ENCODE results near the gene UCHL5. TPM values are rescaled to one million over a fixed set of nuclear protein-coding genes. Genes with fewer than 3 reads are reported as not detected.
A peak's percentile ranks its signal among the peaks of the same experiment; 100 is the strongest.
"Not testable (repeated sequence)": the region's sequence is repeated elsewhere in the genome, so short reads cannot be mapped to it uniquely, and the experiment has no call there.

UCHL5 gene
- total RNA-seq, 1 experiment from 2014 or later, result 25.6 TPM

DNA sequence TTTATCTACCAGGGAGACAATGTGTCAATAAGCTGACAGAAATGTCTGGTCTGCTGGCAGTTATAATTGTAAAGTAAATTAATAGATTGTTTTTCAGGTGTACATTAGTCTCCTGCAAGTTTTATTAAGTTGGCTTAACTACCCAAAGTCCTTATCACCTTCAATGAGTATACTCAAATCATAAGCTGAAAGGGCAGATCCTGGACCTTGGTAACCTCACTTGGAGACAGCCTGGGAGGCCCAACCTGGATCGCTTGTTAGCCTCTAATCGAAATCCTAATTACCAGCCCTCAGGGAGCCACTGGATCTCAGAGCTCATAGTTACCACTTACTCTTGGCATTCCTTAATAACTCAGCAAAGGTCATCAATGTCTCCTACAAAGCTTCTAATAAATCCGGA lies 49.7 kb downstream of the UCHL5 start:
- DNase-seq (ENCODE audit: low spot score), result no peak

DNA sequence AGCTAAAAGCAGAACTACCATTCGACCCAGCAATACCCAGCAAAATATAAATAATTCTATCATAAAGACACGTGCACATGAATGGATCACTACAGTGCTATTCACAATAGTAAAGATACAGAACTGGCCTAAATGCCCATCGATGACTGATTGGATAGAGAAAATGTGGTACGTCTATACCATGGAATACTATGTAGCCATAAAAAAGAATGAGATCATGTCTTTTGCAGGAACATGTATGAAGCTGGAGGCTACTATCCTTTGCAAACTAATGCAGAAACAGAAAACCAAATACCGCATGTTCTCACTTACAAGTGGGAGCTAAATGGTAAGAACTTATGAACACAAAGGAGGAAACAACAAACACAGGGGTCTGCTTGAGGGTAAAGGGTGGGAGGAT lies 53.4 kb downstream of the UCHL5 start:
- no peak for DNase-seq (ENCODE audit: low spot score)

DNA sequence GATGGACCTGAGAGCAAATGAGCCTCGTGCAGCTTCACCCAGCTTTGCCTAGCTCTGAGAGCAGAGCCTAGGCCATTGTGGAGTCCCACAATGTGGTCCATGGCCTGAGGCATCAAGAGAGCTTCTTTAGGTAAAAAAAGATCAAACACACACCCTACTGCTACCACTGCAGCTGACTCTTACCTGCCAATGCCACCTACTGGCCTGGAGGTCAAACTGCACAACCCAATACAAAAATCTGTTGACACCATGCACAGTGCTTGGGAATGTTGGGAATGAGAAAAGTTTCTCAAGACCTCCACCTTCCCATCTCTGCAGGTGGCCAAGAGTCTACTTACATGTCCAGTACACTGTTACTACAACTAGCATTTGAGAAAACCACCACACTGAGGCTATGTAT lies 60.6 kb downstream of the UCHL5 start:
- no peak for DNase-seq (ENCODE audit: low spot score)

DNA sequence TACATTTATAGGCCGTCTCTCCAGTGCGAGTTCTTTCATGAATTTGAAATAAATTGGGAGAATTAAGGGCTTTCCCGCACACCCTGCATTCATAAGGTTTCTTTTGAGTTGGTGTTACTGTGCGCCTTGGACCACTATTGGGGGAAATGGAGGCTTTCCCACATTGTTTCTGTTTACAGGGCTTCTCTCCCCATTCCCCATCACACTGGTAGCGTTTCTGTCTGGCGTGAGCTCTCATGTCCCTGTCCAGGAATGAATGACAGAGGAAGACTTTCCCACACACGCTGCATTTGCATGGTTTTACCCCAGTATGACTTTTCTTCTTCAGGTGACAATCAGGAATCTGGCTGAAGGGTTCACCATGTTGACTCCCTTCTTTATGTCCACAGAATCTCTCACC lies 65.0 kb downstream of the UCHL5 start:
- no peak for DNase-seq (ENCODE audit: low spot score)

DNA sequence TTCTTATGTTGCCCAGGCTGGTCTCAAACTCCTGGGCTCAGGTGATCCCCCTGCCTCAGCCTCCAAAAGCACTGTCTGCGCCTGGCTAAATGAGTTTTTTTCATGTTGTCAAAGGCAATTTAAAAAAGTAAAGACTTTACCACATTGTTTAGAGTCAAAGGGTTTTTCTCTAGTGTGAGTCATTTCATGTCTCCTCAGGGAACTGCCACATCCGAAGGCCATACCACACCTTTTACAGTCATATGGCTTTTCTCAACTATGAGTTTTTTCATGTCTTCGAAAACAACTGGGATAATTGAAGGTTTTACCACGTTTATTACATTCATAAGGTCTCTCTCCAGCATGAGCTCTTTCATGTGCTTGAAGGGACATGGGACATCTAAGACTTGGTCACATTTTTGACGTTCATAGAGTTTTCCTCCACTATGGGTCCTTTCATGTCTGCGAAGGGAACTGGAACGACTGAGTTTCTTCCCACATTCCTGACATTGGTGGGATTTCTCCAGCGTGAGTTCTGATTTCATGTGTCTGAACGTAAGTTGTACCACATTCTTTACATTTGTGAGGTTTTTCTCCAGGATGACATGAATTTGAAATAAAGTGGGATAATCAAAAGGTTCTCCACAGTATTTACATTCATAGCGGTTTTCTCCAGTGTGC lies 65.6 kb downstream of the UCHL5 start:
- DNase-seq (ENCODE audit: low spot score), result peak; percentile 77

DNA sequence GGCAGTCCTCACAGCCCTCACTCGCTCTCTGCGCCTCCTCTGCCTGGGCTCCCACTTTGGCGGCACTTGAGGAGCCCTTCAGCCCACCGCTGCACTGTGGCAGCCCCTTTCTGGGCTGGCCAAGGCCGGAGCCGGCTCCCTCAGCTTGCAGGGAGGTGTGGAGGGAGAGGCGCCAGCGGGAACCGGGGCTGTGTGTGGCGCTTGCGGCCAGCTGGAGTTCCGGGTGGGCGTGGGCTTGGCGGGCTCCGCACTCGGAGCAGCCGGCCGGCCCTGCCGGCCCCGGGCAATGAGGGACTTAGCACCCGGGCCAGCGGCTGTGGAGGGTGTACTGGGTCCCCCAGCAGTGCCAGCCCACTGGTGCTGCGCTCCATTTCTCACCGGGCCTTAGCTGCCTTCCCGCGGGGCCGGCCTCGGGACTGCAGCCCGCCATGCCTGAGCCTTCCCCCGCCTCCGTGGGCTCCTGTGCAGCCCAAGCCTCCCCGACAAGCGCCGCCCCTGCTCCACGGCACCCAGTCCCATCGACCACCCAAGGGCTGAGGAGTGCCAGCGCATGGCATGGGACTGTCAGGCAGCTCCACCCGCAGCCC lies 72.3 kb downstream of the UCHL5 start:
- DNase-seq (ENCODE audit: low spot score), result not testable (repeated sequence)

DNA sequence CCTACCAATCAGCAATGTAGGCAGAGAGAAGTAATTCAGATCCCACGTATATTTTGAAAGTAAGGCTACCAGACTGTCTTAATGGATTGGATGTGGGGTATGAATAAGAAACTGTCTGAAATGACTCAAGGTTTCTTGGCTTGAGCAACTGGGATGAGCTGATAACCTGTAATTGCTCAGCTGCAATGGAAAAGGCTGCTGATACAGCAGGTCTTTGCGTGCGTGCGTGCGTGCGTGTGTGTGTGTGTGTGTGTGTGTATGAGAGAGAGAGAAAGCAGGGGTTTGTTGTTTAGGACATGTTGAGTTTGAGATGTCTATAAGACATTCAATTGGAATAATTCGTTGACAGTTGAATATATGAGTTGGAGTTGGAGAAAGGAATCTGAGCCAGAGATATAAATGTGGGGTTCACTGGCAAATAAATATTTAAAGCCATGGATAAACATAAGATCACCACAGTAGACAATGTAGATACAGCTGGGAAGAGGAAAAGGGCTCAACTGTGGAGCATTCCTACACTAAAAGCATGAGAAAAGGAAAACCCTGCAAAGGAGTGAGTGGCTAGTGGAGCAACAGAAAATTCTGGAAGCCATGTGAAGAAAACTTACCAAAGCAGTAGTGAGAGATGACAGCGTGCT lies 72.9 kb downstream of the UCHL5 start:
- DNase-seq (ENCODE audit: low spot score), result no peak

DNA sequence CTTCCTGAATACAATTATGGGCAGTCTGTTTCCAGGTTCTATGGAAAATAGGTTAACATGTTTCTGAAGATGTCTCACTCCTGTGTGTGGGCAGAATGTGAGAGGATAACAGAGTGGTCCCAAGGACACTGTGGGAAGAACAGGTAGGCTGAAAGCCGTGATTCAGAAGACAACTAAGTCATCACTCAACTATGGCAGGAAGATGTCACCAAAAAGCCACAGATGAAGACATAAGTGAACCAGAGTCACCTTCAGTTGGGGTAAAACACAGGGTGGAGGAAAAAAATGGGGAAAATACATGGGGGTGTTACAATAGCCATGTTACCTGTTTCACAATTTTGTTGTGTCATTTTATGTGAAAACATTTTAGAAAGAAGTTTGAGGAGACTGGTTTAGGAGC lies 75.1 kb downstream of the UCHL5 start:
- DNase-seq (ENCODE audit: low spot score), result no peak

DNA sequence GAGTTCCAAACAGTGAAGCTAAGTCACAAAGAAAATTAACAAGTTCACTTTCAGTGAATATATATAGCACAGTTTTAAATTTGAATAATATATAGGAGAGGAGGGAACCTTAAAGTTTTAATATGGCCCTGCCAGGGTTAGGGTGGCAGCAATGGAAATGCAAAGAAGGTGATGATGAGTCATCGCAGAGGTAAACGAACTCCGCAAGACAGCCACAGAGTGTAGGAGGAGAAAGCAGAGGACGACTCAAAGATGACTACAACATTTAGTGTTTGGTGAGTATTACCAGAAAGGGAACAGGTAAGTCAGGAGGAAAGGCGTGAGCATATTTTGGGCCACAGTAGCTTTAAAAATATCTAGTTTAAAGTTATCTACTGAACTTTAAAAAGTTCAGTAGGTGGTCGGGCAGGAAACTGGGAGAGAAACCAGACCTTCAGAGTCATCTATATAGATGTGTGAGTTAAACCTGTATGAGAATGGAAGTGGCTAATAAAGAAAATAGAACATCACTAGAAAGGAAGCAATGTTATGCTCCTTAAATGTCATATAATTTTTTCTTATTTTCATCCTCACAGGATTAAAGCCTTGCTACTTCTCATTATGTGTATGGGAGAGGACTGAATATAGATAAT lies 75.7 kb downstream of the UCHL5 start:
- DNase-seq (ENCODE audit: low spot score), result no peak

DNA sequence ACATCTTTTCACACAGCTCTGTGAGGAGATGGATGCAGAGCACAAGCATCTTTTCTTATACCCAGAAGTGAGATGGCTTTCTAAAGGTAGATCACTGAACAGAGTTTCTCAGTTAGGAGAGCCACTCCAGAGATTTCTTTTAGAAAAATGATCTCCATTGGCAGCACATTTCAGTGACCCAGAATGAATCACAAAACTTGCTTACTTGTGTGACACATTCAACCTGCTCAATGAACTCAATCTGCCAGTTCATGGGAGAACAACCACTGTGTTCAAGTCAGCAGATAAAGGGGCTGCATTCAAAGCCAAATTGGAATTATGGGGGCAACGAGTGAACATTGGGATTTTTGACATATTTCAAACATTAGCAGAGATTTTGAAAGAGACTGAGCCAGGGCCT lies 78.3 kb downstream of the UCHL5 start:
- DNase-seq (ENCODE audit: low spot score), result no peak

DNA sequence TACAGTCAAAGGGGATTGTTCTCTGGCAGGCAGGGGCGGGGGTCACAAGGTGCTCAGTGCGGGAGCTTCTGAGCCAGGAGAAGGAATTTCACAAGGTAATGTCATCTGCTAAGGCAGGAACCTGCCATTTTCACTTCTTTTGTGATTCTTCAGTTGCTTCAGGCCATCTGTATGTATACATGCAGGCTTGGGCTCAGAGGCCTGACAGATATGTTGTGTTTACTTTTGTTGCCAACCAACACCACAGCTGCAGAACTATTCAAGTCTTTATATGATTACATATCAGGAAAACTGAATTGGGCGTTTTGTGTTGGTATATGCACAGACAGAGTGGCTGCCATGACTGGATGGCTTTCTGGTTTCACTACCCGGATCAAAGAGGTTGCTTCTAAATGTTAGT lies 78.8 kb downstream of the UCHL5 start:
- not testable (repeated sequence) for DNase-seq (ENCODE audit: low spot score)

DNA sequence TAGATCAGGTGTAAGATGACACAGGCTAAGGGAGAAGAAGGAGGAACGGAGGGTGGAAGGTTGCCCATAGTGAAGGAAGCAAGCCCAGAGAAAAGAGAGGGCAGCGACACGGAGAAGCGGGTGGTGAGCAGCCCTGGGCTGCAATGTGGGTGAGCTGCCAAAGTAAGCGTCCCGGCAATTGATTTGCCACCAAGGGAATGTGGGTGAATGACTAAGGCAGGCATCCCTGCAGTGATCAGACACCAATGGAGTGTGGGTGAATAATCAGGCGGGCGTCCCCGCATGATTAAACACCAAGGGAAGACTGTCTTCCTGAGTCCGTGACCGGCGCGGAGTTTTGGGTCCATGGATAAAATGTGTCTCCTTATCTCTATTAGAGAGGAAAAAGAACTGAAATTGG lies 79.6 kb downstream of the UCHL5 start:
- DNase-seq (ENCODE audit: low spot score), result no peak

DNA sequence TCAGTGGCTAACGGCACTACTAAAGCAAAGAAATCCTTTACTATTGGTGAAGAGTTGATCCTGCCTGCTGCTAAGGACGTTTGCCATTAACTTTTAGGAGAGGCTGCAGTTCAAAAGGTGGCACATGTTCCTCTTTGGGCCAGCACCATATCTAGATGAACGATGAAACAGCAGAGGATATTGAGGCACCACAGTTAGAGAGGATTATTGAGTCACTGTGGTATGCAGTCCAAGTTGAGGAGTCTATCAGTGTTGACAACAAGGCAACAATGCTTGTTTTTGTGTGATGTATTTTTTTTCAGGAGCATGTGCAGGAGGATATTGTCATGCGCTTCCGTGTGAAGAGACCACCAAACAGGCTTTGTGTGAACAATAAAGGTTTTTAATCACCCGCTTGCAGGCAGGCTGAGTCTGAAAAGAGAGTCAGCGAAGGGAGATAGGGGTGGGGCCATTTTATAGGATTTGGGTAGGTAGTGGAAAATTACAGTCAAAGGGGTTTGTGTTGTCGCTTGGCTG lies 80.9 kb downstream of the UCHL5 start:
- no peak for DNase-seq (ENCODE audit: low spot score)

DNA sequence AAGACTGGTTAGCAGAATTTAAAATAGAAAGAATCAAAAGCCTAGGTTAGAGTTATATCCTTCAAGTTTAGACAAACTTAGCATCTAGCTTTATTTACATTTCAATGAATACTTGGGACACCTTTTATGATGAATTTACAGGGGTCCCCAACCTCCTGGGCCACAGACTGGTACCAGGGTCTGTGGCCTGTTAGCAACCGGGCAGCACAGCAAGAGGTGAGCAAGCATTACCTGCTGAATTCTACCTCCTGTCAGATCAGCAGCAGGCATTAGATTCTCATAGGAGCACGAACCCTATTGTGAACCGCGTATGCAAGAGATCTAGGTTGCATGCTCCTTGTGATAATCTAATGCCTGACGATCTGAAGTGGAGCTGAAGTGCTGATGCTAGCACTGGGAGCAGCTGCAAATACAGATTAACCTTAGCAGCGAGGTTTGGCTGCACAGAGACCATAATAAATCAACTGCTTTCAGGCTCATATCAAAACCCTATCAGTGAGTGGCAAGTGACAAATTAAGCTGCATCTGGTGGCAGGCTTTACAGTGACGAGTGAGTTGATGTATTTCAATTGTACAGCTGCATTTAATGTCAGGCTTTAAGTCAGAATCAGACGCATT lies 82.0 kb downstream of the UCHL5 start:
- no peak for DNase-seq (ENCODE audit: low spot score)

DNA sequence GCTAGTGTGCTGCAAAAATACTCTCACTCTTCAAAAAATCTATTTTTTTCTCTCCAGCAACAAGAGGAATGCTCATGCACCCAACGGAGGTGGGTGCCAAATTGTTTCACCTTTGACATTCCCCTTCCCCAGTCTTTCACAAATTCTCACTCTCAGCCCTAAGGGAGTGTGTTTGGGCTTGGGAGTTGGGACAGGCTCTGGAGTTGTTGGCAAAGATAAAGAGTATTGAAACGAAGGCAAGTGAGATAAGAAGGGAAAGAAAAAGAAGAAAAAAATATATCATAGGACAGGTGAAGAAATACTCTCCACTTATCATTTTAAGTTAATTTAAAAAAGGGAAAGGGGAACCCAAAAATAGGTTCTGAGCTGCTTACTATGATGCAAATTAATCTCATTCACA lies 82.6 kb downstream of the UCHL5 start:
- no peak for DNase-seq (ENCODE audit: low spot score)

DNA sequence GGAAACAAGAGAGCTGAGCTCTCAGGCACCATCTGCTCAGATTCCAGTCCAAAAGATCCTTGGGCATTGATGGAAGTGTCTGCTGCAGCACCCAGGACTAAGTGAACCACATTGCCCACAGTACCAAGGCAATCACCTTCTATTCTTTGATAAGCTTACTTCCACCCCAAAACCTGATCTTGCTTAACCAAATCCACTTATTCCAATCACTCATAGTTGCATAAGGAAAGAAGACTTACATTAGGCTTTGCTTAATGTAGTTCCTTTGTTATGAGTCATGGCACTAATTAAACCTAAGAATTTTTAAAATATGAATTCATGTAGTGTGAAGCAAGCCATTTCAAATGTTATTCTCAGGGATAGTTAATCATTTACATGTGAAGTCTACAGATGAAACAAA lies 84.5 kb downstream of the UCHL5 start:
- DNase-seq (ENCODE audit: low spot score), result no peak

DNA sequence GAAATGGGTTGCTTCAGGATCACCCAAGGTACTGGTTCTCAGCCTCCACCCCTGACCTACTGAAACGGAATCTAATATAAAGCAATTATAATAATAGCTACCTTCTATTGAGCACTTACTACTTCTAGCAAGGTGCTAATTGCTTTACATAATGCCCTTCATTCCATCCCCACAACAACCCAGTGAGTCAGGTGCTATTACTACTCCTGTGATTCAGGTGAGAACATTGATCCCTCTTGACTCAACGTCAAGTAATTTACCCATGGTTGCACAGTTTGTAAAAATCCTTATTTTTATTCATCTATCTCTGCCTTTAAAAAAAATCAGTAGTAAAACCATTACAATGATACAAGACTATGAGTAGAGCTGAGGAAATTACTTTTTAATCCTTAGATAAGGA lies 85.2 kb downstream of the UCHL5 start:
- no peak for DNase-seq (ENCODE audit: low spot score)

DNA sequence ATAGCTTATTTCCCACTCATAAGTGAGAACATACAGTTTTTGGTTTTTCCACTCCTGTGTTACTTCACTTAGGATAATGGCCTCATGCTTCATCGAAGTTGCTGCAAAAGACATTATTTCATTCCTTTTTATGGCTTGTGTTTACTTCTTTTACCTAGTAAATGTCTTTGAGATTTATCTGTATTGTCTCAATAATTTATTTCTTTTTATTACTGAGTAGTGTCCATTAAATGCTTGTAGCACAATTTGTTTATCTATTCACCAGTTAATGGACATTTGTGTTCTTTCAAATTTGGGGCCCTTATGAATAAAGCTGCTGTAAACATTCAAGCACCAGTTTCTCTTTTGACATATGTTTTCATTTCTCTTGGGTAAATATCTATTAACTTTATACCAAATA lies 86.0 kb downstream of the UCHL5 start:
- no peak for DNase-seq (ENCODE audit: low spot score)

DNA sequence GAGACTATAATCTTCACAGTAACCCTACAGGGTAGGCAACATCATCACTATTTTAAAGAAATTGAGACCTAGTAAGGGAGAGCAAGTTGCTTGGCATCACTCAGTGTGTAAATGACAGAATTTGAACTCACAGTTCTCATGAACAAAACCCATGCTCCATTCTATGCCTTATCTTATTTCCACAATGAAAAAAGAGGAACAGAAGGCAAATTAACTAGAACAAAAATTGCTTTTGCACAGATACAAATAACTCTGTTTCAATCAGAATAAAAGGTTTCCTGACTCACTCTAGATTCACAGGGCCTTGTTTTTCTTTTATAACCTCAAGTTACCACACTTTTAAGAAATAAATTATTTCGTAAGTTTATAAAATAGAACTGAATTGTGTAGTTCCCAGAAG lies 90.1 kb downstream of the UCHL5 start:
- DNase-seq (ENCODE audit: low spot score), result no peak

DNA sequence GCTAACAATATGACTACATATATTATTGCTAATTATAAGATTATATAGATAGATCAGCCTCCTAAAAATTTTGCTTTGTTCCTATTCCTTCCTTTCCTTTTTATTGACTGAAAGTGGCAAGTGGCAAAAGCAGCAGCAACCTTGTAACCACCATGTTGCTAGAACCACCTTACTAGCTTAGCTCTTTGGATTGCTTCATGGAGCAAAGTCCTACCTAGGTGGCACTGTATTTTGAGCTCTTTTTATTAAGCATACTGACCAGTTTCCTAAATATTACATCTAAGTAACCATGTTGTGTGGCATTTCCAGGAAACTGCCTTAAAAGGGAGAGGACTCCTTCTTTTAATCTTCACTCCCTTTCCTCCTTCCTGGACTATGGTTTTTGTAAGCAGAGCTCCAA lies 90.8 kb downstream of the UCHL5 start:
- DNase-seq (ENCODE audit: low spot score), result no peak

DNA sequence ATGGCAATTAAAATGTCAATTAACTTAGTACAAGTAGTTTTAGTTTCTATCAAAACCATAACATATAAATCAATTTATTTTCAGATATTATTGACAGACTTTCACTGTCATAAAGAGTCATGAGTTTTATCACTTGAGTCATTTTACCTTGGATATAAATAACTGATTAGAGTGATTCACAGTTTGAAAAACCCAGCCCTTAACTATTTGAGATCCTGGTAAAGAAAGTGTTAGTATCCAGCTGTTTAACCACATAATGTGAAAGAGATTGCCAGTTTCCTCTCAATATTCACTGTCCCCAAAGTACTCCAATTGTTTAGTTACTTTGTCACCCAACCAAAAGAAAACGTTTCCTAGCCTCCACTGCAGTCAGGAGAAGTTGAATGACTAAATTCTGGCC lies 91.3 kb downstream of the UCHL5 start:
- no peak for DNase-seq (ENCODE audit: low spot score)

DNA sequence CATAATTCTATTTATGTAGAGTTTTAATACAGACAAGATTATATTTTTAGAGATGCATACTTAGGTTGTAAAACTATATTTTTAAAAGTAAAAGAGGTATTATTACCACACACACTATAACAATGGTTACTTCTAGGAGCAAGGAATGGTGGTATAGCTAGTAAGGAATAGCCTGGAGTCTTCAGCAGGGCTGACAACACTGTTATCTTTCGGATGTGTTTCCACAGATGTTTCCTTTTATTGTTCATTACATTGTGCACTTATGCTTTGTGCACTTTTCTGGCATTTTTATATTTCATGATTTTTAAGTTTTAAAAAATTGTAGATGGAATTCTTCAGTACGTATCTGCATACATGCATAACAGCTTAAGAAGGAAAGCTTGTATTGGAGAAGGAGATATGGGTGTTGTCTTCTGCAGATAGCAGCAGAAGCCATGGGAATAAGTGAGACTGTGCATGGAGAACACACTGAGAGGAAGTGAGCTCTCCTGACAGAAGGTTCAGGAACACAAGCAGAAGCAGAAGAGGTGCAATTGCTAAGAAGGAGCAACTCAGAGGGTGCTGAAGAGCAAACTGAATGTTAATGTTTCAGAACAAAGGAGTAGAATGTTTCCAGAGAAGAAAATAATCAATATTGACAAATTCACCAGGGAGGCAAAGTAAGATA lies 91.8 kb downstream of the UCHL5 start:
- DNase-seq (ENCODE audit: low spot score), result no peak
